Measurements from ENCODE around the gene ARHGEF28. TPM values are rescaled to one million over a fixed set of nuclear protein-coding genes. Genes with fewer than 3 reads are reported as not detected.
A peak's percentile ranks its signal among the peaks of the same experiment; 100 is the strongest.

ARHGEF28 gene
- total RNA-seq, result under 1 TPM; 0.24 to 0.30 TPM

- no peaks in the 10 kb centered on the region for H3K9me3 Mint-ChIP-seq
- no peaks in the 10 kb centered on the region for H3K36me3 Mint-ChIP-seq (ENCODE audit: insufficient read depth in 2 of 2)
- no peak within 1 kb of the TSS for H3K27ac Mint-ChIP-seq
- H3K4me1 Mint-ChIP-seq (ENCODE audit: low read depth), result no peaks in the 10 kb centered on the region
- ATAC-seq (replicated peaks in 1 of 2) (peak; percentile 80 to 90), DNase-seq (peak; percentile 37 to 54)
- H3K4me3 Mint-ChIP-seq, result peak within 1 kb of the TSS; percentile 62 to 71
- H3K27me3 Mint-ChIP-seq (ENCODE audit: low read depth), result peaks cover 43% of the 10 kb centered on the region
These were observed at the start of gene ARHGEF28 for GRCh38 chr5:73625944-73626811. ARHGEF28 (plus strand) TSS chr5:73626196; CDS start chr5:73684852, 58,656 bp downstream.

- H3K4me3 Mint-ChIP-seq, result no peak overlapping the region
- H3K4me1 Mint-ChIP-seq (ENCODE audit: low read depth), result no peaks in the 10 kb centered on the region
- no peak overlapping the region for H3K27ac Mint-ChIP-seq
- H3K36me3 Mint-ChIP-seq (ENCODE audit: insufficient read depth in 2 of 2), result peaks cover 1 to 10% of the 10 kb centered on the region in 2 donors
- H3K9me3 Mint-ChIP-seq, result no peaks in the 10 kb centered on the region
- DNase-seq (no peak), ATAC-seq (replicated peaks in 1 of 2) (no peak)
- H3K27me3 Mint-ChIP-seq (ENCODE audit: low read depth), result no peaks in the 10 kb centered on the region
These were observed 43.5 kb upstream of the ARHGEF28 start for GRCh38 chr5:73582285-73583145.

GRCh38 chr5:73587923-73588322 lies 38.1 kb upstream of the ARHGEF28 start:
- H3K27me3 Mint-ChIP-seq (ENCODE audit: low read depth), result no peaks in the 10 kb centered on the region
- ATAC-seq (replicated peaks in 1 of 2) (peak in 1 of 2 donors; percentile 53), DNase-seq (no peak)
- H3K9me3 Mint-ChIP-seq, result no peaks in the 10 kb centered on the region
- no peaks in the 10 kb centered on the region for H3K4me1 Mint-ChIP-seq (ENCODE audit: low read depth)
- H3K36me3 Mint-ChIP-seq (ENCODE audit: insufficient read depth in 2 of 2), result no peaks in the 10 kb centered on the region
- no peak overlapping the region for H3K4me3 Mint-ChIP-seq
- H3K27ac Mint-ChIP-seq, result no peak overlapping the region

- Mint-ChIP-seq H3K36me3 (ENCODE audit: insufficient read depth in 2 of 2) (no peaks in the 10 kb centered on the region), H3K27me3 (ENCODE audit: low read depth) (no peaks in the 10 kb centered on the region), H3K4me3 (no peak overlapping the region), H3K4me1 (ENCODE audit: low read depth) (no peaks in the 10 kb centered on the region), H3K27ac (no peak overlapping the region), H3K9me3 (no peaks in the 10 kb centered on the region)
- peak; percentile 31 to 69 for DNase-seq
- peak; percentile 45 to 60 for ATAC-seq (replicated peaks in 1 of 2)
These were observed 34.8 kb upstream of the ARHGEF28 start for GRCh38 chr5:73591102-73591695.

- ATAC-seq (replicated peaks in 1 of 2) (no peak), DNase-seq (no peak)
- no peaks in the 10 kb centered on the region for H3K4me1 Mint-ChIP-seq (ENCODE audit: low read depth)
- no peaks in the 10 kb centered on the region for H3K27me3 Mint-ChIP-seq (ENCODE audit: low read depth)
- H3K36me3 Mint-ChIP-seq (ENCODE audit: insufficient read depth in 2 of 2), result no peaks in the 10 kb centered on the region
- H3K27ac Mint-ChIP-seq, result no peak overlapping the region
- no peak overlapping the region for H3K4me3 Mint-ChIP-seq
- H3K9me3 Mint-ChIP-seq, result no peaks in the 10 kb centered on the region
These were observed 34.1 kb upstream of the ARHGEF28 start for GRCh38 chr5:73591698-73592501.

GRCh38 chr5:73592551-73592950 lies 33.4 kb upstream of the ARHGEF28 start:
- Mint-ChIP-seq H3K36me3 (ENCODE audit: insufficient read depth in 2 of 2) (no peaks in the 10 kb centered on the region), H3K4me3 (no peak overlapping the region), H3K27ac (no peak overlapping the region)

GRCh38 chr5:73596705-73597328 lies 29.2 kb upstream of the ARHGEF28 start:
- Mint-ChIP-seq H3K4me3 (no peak overlapping the region), H3K27me3 (ENCODE audit: low read depth) (peaks cover 8% of the 10 kb centered on the region), H3K36me3 (ENCODE audit: insufficient read depth in 2 of 2) (no peaks in the 10 kb centered on the region), H3K27ac (no peak overlapping the region), H3K9me3 (peaks cover 2% of the 10 kb centered on the region in 2 donors), H3K4me1 (ENCODE audit: low read depth) (no peaks in the 10 kb centered on the region)
- ATAC-seq (replicated peaks in 1 of 2), result no peak
- DNase-seq, result peak in 1 of 2 donors; percentile 10

More at GRCh38 chr5:73592551-73592950, 33.4 kb upstream of the ARHGEF28 start:
- H3K9me3 Mint-ChIP-seq, result no peaks in the 10 kb centered on the region
- no peak for DNase-seq
- no peak for ATAC-seq (replicated peaks in 1 of 2)
- no peaks in the 10 kb centered on the region for H3K27me3 Mint-ChIP-seq (ENCODE audit: low read depth)
- no peaks in the 10 kb centered on the region for H3K4me1 Mint-ChIP-seq (ENCODE audit: low read depth)

GRCh38 chr5:73599380-73599779 lies 26.6 kb upstream of the ARHGEF28 start:
- H3K27ac Mint-ChIP-seq, result no peak overlapping the region
- no peak overlapping the region for H3K4me3 Mint-ChIP-seq
- peaks cover 8% of the 10 kb centered on the region for H3K27me3 Mint-ChIP-seq (ENCODE audit: low read depth)
- H3K9me3 Mint-ChIP-seq, result peaks cover 2% of the 10 kb centered on the region in 2 donors
- no peaks in the 10 kb centered on the region for H3K4me1 Mint-ChIP-seq (ENCODE audit: low read depth)
- no peak for DNase-seq
- no peak for ATAC-seq (replicated peaks in 1 of 2)
- H3K36me3 Mint-ChIP-seq (ENCODE audit: insufficient read depth in 2 of 2), result no peaks in the 10 kb centered on the region

GRCh38 chr5:73603998-73604397 lies 22.0 kb upstream of the ARHGEF28 start:
- no peaks in the 10 kb centered on the region for H3K4me1 Mint-ChIP-seq (ENCODE audit: low read depth)
- peaks cover 15% of the 10 kb centered on the region for H3K27me3 Mint-ChIP-seq (ENCODE audit: low read depth)
- H3K9me3 Mint-ChIP-seq, result peaks cover 2% of the 10 kb centered on the region in 2 donors
- ATAC-seq (replicated peaks in 1 of 2), result no peak
- H3K4me3 Mint-ChIP-seq, result no peak overlapping the region
- DNase-seq, result no peak
- no peaks in the 10 kb centered on the region for H3K36me3 Mint-ChIP-seq (ENCODE audit: insufficient read depth in 2 of 2)
- H3K27ac Mint-ChIP-seq, result no peak overlapping the region

GRCh38 chr5:73605223-73606087 lies 20.5 kb upstream of the ARHGEF28 start:
- no peak overlapping the region for H3K4me3 Mint-ChIP-seq
- DNase-seq, result no peak
- peaks cover 23% of the 10 kb centered on the region for H3K27me3 Mint-ChIP-seq (ENCODE audit: low read depth)
- no peak for ATAC-seq (replicated peaks in 1 of 2)
- H3K27ac Mint-ChIP-seq, result no peak overlapping the region
- H3K9me3 Mint-ChIP-seq, result peaks cover 2% of the 10 kb centered on the region in 2 donors
- H3K4me1 Mint-ChIP-seq (ENCODE audit: low read depth), result no peaks in the 10 kb centered on the region
- no peaks in the 10 kb centered on the region for H3K36me3 Mint-ChIP-seq (ENCODE audit: insufficient read depth in 2 of 2)

- Mint-ChIP-seq H3K4me3 (no peak overlapping the region), H3K27ac (no peak overlapping the region), H3K4me1 (ENCODE audit: low read depth) (no peaks in the 10 kb centered on the region), H3K27me3 (ENCODE audit: low read depth) (peaks cover 24% of the 10 kb centered on the region), H3K36me3 (ENCODE audit: insufficient read depth in 2 of 2) (no peaks in the 10 kb centered on the region), H3K9me3 (peaks cover 2% of the 10 kb centered on the region in 2 donors)
- DNase-seq (no peak), ATAC-seq (replicated peaks in 1 of 2) (no peak)
These were observed 19.7 kb upstream of the ARHGEF28 start for GRCh38 chr5:73606206-73606753.

All from activated T-cell treated with anti-CD3 and anti-CD28 coated beads, Interleukin-2, amount 50 U/mL, for 72 hours (primary cell).